GM12892 (cell line): ENCODE measurements around the gene ICOS.

Source experiments
- POLR2A ChIP-seq: IDR thresholded peaks from 2 replicates; pipeline ENCODE4 v1.6.1; 2011; ENCODE audit warnings: low read depth, low read length, control low read depth
- POLR2AphosphoS5 ChIP-seq: IDR thresholded peaks from 2 replicates; pipeline ENCODE4 v1.6.1; 2011; ENCODE audit warnings: low read depth, low read length, control low read depth
- TAF1 ChIP-seq: IDR thresholded peaks from 2 replicates; pipeline ENCODE4 v1.6.1; 2011; ENCODE audit warnings: low read depth, mild to moderate bottlenecking, control low read depth, low read length, borderline replicate concordance

DNA sequence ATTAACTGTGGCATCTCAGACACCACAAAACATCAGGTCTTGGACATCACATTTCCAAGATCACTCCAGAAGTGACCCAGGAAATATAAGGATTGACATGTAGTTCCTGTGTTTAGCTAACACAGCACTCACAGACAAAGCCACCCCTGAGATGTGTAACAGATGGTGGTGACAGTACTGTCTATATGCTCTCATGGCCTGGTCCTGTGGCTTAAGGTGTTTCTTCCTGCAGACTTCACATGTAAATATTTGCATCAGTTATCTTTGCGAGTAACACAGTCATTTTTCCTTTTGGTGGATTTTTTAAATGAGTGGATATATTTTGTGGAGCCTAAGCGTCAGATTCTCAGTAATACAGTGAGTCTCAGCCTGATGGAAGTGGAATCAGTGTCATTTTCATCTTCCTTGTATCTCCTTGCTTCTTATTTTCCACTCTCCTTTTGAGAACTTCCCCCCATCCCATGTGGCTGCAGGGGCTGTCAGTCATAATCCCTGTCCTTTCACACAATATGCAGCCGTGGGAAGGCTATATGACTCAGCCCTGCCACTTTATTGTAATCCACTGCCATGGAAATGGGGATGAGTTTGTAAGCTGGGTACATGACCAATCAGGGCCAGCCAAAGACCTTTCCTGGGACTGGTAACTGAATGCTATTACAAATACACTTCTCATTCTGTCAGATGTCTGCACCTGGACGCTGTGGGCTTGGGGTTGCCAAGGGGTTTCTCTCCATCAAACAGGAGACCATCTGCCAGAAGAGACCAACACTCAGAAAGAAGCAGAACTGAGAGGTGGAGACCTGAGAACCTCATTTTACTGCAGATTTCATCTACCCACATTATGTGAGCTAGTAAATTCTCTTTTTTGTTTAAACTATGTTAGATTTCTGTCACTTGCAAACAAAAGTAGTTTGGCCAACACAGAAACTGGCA is 74.3 kb downstream of the ICOS start:
- TF ChIP-seq POLR2A (no peak), POLR2AphosphoS5 (no peak), TAF1 (no peak)
